Activated CD4-positive, alpha-beta T cell treated with anti-CD3 and anti-CD28 coated beads, Interleukin-2, amount 50 U/mL, for 24 hours (primary cell): Measurements from ENCODE around the gene TEX101.
"Not testable (repeated sequence)": the region's sequence is repeated elsewhere in the genome, so short reads cannot be mapped to it uniquely, and the experiment has no call there.

ENCODE experiments used
- DNase-seq, 2 donors: peaks; one replicate each; pipeline ENCODE4 v3.0.0-alpha.2; 2020; ENCODE audit warnings: low read depth in 1 of 2, low spot score in 1 of 2

The TEX101 gene

DNA sequence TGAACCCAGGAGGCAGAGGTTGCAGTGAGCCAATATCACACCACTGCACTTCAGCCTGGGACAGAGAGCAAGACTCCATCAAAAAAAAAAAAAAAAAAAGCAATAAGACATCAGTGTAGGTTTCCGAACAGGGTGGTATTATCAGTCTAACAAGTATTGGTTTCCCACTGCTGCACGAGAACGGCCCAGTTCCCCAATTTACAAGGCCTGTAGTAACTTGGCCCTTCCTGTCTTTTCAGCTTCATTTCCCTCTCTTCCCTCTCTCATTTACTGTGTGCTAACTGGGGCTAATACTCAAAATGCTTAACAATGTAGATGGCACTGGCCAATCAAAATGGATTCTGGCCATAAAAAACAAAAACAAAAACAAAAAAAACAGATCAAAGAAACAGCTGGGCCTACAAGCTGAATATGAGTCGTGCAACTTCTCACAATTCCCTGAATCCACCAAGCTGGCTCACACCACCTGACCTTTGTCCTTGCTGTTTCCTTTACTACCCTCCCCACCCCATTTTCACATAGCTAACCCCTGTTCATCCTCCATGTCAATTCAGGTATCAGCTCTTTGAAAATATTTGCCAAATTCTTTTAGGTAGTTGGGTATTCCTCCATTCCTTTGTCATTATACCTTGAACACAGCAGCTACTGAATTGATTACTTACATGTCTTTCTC is 2.4 kb downstream of the TEX101 start:
- DNase-seq = no peak

DNA sequence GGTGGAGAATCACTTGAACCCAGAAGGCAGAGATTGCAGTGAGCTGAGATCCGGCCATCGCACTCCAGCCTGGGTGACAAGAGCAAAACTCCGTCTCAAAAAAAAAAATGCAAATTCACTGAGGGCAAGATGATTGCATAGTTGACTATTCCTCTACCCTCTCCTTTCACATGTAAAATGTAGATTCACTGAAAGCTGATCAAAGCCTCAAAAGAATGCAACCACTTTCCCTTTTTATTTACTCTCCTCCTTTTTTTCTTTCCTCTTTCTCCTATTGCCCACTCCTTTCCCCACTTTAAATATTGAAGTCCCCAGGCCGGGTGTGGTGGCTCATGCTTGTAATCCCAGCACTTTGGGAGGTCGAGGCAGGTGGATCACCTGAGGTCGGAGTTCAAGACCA is 6.3 kb downstream of the TEX101 start:
- DNase-seq = no peak

DNA sequence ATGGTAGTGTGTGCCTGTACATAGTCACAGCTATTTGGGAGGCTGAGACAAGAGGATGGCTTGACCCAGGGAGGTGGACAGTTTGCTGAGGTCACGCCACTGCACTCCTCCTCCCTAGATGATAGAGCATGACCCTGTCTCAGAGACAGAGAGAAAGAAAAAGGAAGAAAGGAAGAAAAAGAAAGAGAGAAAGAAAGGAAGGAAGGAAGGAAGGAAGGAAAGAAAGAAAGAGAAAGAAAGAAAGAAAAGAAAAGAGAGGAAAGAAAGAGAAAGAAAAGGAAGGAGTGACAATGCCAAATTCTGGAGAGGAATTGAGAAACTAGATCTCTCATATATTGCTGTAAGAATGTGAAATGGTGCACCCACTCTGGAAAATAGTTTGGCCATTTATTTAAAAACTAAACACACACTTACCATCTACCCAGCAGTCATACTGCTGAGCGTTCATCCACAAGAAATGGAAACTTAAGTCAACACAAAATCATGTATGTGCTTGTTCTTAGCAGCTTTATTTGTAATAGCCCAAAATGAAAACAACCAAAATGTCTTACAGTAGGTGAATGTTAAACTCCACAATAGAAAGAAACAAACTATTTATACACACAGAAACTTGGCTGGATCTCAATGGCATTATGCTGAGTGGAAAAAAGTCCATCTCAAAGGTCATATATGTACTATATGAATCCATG is 7.5 kb downstream of the TEX101 start:
- no peak for DNase-seq

DNA sequence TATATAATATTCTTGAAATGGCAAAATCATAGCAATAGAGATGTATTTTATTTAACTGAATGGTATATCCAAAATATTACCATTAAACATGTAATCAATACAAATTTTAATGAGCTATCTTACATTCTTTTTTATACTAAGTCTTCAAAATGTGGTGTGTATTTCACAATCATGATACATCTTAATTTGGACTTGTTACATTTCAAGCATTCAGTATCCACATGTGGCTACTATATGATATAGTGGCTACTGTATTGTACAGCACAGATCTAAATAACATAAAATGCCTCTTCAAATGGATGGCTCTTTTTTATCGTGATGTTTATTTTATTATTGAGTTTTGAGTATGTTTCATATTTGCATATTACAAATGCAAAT is 8.0 kb downstream of the TEX101 start:
- no peak for DNase-seq

DNA sequence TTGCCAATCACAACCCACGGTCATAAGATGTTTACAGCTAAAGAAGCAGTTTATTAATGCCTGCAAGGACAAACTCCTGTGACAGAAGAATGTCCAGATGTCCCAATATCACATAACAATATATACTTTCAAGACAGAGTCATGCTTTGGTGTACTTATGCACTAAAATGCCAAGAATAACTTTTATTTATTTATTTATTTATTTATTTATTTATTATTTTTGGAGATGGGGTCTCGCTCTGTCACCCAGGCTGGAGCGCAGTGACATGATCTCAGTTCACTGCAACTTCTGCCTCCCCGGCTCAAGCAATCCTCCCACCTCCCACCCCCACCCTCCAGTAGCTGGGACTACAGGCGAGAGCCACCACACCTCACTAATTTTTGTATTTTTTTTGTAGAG is 9.1 kb downstream of the TEX101 start:
- no peak for DNase-seq

DNA sequence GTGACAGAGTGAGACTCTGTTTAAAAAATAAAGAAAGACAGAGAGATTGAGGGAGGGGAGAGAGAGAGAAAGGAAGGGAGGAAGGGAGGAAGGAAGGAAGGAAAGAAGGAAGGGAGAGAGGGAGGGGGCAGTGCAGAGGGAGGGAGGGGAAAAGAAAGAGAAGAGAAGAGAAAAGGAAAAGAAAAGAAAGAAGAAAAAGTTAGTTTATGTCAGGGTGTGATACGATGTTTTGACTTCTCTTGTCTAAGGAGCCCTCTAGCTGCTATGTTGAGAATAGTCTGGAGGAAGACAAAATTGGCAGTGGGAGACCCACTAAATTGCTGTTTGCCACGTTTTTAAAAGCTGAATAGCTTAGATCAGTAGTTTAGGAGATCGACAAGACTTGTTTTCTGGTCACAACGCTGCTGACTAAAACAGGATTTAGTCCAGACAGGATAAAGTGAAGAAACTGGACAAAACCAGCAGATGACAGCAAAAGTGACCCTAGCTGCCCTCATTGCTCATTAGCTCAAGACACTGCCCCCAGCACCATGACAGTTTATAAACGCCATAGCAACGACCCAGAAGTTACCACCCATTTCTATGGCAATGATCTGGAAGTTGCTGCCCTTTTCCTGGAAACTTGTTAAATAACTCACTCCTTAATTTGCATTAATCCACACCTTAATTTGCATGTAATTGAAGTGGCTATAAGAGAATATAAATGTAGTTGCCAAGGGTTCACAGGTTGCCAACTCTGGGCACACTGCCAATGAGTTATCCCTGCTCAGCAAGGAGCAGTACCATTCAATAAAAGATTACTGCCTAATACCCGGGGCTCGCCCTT is 11.1 kb downstream of the TEX101 start:
- no peak for DNase-seq

DNA sequence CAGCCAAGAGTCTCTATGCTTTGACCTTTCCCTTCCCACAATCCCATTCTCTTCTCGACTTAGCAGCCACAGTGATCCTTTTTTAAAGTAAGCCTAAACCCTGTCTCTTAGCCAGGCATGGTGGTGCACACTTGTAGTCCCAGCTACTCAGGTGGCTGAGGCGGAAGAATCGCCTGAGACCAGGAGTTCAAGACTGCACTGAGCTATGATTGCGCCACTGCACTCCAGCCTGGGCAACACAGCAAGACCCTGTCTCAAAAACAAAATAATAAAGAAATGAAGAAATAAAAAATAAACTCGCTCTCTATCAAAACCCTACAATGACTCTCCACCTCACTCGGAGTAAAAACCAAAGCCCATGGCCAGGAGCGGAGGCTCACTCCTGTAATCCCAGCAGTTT is 14.7 kb downstream of the TEX101 start:
- DNase-seq = no peak

DNA sequence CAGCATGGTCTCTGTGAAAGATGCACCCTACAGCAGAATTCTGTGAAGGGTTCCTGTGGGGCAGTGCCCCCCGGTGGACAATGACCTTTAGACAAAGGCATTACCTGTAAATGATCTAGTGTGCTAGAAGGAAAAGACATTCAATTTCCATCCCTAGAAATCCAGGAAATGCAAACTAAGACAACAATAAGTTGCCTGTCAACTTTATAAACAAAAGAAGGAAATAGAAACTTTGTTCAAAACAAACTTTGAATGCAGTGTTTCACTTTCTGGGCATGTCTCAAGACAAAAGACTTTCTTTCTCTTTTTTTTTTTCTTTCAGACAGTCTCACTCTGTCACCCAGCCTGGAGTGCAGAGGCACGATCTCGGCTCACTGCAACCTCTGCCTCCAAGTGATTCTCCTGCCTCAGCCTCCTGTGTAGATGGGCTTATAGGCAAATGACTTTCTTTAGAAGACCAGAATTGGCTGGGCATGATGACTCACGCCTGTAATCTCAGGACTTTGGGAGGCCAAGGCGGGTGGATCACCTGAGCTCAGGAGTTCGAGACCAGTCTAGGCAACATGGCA is 15.5 kb downstream of the TEX101 start:
- DNase-seq = no peak

DNA sequence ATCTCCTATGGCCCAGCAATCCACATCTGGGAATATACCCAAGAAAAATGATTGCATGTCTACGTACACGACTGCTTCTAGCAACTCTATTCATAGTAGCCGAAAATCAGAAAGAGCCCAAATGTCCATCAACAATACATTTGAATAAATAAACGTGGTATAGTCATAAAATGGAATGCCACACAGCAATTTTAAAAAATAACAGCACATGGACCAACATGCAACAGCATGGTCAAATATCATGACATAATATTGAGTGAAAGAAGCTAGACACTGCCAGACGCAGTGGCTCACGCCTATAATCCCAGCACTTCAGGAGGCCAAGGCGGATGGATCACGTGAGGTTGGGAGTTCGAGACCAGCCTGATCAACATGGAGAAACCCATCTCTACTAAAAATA is 16.3 kb downstream of the TEX101 start:
- no peak for DNase-seq

DNA sequence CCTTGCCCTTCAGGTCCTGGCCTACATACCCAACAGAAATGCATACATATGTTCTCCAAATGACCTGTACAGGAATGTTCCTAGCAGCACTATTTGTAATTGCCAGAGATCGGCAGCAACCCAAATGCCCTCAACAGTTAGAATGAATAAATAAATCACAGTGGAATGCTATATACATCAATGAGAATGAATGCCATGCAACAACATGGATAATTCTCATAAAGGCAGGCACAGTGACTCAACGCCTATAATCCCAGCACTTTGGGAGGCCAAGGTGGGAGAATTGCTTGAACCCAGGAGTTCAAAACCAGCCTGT is 18.6 kb downstream of the TEX101 start:
- no peak for DNase-seq

DNA sequence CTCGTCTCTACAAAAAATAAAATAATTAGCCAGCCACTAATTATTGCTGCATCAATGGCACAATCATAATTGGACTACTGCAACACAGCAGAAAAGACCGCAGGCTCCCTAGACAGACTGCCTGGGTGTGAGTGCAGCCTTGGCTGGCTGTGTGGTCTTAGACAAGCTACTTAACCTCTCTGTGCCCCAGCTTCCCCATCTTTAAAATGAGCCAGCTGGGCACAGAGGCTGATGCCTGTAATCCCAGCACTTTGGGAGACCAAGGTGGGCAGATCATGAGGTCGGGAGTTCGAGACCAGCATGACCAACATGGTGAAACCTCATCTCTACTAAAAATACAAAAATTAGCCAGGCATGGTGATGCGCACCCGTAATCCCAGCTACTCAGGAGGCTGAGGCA is 19.0 kb downstream of the TEX101 start:
- no peak for DNase-seq

DNA sequence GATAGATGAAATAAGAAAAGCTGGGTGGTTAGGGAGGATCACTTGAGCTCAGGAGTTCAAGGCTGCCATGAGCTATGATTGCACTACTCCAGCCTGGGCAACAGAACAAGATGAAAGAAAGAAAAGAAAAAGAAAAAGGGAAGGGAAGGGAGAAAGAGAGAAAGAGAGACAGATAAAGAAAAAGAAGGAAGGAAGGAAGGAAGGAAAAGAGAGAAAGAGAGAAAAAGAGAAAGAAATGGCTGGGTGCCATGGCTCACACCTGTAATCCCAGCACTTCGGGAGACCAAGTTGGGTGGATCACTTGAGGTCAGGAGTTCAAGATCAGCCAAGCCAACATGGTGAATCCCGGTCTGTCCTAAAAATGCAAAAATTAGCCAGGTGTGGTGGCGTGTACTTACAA is 21.1 kb downstream of the TEX101 start:
- DNase-seq = no peak

DNA sequence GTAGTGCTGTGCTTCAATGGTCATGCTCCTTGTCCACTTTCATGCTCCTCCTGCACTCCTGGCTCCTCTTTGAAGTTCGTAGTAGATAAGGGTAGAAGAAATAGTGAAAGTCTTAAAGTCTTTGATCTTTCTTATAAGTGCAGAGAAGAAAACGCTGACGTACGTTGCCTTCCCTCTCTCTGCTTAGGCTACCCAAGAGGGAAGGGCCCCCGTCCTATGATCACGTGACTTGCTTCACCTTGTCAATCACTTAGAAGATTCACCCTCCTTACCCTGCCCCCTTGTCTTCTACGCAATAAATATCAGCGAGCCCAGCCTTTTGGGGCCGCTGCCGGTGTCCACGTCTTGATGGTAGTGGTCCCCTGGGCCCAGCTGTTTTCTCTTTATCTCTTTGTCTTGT is 22.6 kb downstream of the TEX101 start:
- not testable (repeated sequence) for DNase-seq

DNA sequence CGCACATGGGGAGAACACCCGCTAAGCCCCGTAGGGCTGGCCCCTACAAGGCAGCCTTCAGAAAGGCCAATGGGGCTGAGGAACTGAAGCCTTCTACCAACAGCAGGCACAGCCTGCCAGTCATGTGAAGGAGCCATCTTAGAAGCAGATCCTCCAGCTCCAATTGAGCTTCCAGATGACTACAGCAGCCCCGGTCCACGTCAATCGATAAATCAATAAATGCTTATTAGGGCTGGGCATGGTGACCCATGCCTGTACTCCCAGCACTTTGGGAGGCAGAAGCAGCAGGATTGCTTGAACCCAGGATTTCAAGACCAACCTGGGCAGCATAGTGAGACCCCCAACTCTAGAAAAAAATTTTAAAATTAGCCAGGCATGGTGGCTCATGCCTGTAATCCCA is 23.0 kb downstream of the TEX101 start:
- DNase-seq = no peak

DNA sequence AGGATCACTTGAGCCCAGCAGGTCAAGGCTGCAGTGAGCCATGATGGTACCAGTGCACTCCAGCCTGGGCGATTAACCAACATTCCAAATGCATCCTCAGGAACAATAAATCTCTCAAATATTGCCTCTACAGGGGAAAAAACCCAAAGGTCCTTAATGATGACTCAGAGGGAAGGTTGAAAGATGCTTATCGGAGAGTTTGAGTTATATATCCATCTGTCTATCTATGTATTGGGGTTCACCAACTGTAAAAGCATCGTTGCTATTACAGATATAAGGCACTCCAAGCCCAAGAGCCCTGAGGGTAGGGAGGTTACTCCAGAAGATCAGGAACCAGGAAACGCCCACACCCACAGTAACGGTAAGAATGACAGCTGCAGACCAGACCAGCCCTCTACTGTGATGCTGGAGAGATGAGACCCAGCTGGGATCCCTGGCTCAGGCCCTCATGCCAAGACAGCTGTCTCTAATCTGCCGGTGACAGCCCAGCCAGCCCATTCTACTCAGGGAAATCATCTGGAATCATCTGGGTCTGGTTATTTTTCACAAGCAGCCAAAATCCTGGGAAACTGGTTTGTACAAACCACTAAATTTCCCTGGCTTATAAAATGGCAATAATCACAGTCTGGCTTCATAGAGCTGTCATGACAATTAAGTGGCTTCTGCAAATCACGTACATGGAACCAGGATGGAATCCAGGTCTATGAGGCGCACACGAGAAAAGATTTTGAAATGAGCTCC is 23.8 kb downstream of the TEX101 start:
- DNase-seq = no peak

DNA sequence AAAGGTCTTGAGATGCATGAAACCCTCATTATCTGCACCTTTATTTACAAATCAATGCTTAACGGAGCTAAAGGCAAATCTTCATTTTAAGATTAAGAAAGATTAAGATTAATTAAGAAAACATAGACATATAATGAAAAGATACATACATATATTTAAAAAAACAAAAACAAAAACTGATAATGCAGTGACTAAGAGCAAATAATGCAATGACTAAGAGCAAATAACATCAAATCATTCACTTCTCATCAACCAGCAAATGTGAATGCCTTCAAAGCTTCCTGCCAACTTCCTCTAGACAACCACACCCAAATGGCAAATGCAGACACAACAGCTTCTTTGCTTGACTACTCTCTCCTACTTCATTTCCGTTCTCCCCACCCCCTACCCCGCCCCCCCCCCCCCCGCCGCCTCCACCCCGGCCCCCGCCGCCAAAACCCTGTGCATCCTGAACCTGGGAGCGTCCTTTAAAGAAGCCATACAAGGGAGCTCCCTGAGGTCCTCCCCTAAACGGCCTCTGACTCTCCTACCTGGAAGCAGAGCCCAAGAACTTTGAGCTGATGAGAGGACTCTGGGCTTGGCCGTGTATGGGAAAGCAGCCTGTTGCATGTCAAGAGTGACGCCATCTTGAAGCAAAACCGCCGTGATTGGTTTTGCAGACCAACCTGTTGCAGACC is 24.5 kb downstream of the TEX101 start:
- peak in 1 of 2 donors; percentile 24 for DNase-seq

DNA sequence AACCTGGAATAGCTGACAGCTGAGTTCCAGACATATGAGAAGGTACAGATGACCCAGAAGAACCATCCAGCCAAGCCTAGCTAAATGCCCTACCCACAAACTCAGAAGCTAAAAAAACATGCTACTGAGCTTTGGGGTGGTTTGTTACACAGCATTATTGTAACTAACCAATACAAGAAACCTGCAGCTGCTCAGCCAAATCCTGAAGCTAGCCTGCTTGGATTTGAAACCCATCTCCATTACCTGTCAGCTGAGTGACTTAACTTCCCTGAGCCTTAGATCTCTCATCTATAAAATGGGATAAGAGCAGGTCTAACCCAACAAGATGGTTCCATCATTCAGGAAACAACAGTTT is 25.0 kb downstream of the TEX101 start:
- DNase-seq = no peak

DNA sequence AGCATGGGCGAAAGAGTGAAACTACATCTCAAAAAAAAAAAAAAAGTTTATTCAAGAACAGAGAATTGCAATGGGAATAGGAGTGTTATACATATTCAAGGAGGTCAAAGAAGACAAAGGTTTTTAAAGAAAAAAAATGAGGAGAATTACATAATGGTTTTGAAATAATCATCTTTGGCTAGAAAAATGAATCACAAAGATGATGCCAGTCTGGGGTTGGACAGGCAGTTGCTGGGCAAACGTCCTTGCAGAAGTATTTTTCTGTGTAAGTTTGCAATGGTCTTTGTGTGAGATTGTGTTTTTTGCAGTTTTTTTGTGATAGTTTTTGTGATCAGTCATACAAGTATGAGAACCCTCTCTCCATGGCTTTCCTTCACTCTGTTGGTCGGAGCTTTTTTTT is 27.0 kb downstream of the TEX101 start:
- DNase-seq = no peak

DNA sequence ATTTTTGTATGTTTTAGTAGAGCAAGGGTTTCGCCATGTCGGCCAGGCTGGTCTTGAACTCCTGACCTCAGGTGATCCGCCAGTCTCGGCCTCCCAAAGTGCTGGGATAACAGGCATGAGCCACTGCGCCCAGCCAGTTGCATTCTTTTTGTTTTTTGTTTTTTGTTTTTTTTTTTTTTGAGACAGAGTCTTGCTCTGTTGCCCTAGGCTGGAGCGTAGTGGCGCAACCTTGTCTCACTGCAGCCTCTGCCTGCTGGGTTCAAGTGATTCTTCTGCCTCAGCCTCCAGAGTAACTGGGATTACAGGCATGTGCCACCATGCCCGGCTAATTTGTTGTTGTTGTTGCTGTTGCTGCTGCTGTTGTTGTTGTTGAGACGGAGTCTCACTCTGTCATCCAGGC is 29.4 kb downstream of the TEX101 start:
- DNase-seq = not testable (repeated sequence)

DNA sequence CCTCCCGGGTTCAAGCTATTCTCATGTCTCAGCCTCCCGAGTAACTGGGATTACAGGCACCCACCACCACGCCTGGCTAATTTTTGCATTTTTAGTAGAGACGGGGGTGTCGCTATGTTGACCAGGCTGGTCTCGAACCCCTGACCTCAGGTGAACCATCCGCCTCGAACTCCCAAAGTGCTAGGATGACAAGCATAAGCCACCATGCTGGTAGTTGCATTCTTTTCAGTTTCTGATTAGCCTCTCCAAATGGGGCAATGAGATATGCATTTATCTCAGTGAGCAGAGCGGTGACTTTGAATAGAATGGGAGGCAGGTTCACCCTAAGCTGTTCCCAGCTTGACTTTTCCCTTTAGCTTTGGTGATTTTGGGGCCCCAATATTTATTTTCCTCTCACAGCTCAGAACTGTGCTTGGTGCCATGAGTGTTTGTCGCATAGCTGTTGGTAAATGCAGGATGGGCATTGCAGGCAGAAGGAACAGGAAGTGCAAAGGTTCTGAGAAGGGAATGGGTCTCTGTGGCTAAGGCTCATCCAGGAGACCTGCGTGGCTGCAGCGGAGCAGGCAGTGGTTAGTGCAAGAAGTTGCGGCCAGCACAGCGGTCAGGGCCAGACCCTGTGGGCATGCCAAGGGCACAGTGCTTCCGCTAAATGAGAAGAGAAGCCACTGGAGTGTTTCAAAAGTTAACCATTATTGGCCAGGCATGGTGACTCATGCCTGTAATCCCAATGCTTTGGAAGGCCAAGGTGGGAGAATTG is 30.0 kb downstream of the TEX101 start:
- no peak for DNase-seq
